ENCODE measurements around the gene YIPF2. TPM values are rescaled to one million over a fixed set of nuclear protein-coding genes. Genes with fewer than 3 reads are reported as not detected.

The YIPF2 gene
- polyA plus RNA-seq, 1 of the 3 experiments (the other 2 are of a cell fraction) = 61.3 TPM

DNA sequence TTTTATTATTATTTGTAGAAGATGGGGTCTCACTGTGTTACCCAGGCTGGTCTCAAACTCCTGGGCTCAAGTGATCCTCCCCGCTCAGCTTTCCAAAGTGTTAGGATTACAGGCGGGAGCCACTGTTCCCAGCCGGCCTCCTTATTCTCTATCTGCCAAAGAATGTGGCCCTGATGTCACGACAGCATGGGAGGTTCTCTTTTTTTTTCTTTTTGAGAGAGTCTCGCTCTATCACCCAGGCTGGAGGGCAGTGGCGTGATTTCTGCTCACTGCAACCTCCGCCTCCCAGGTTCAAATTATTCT is 33.6 kb downstream of the YIPF2 start:
- H3F3A ChIP-seq (replicated peaks; ENCODE audit: insufficient read depth) = no peaks in the 10 kb centered on the region
- 95% methylated on average over 7 of the region's 7 CpGs for WGBS (ENCODE audit: low lambda C conversion rate)
- no peaks in the 10 kb centered on the region for H3K27me3 ChIP-seq (ENCODE audit: insufficient read depth)
- H4K20me1 ChIP-seq (ENCODE audit: insufficient read depth) = peaks cover 62% of the 10 kb centered on the region
- DNase-seq = no peak
- no peaks in the 10 kb centered on the region for H3K36me3 ChIP-seq (replicated peaks in 1 of 2; ENCODE audit: control insufficient read depth in 1 of 2, insufficient read depth in 2 of 2, low read length in 1 of 2)
- no peak overlapping the region for H3K9ac ChIP-seq
- H3K4me3 ChIP-seq (ENCODE audit: low read depth in 2 of 2, low read length in 1 of 2) = no peak overlapping the region
- H3K9me2 ChIP-seq = no peaks in the 10 kb centered on the region
- ChIA-PET POLR2A (no interaction called here), CTCF (interaction anchor here (0.7 to 1.3 kb wide), 3 partner anchors 22 to 31 kb away, joined by 3 to 4 read pairs (median 3); partner anchors contain the start of gene CARM1)
- H3K4me2 ChIP-seq = no peak overlapping the region
- TF ChIP-seq MXI1 (IDR thresholded peaks at IDR 0.05; ENCODE audit: low read depth, low read length) (no peak), TEAD4 (IDR thresholded peaks at IDR 0.05; ENCODE audit: borderline replicate concordance, insufficient read depth) (no peak), ELF1 (IDR thresholded peaks at IDR 0.05) (no peak), MEF2A (IDR thresholded peaks at IDR 0.05; ENCODE audit: borderline replicate concordance, low read depth) (no peak), GATA2 (CRISPR knock-in tag; IDR thresholded peaks at IDR 0.05) (no peak), POLR2AphosphoS5 (IDR thresholded peaks at IDR 0.05; ENCODE audit: low read depth, low read length) (no peak), FOXJ3 (CRISPR knock-in tag; IDR thresholded peaks at IDR 0.05) (no peak), RXRA (IDR thresholded peaks at IDR 0.05; ENCODE audit: borderline replicate concordance, low read depth) (no peak)
- TF ChIP-seq, protein P1, sequence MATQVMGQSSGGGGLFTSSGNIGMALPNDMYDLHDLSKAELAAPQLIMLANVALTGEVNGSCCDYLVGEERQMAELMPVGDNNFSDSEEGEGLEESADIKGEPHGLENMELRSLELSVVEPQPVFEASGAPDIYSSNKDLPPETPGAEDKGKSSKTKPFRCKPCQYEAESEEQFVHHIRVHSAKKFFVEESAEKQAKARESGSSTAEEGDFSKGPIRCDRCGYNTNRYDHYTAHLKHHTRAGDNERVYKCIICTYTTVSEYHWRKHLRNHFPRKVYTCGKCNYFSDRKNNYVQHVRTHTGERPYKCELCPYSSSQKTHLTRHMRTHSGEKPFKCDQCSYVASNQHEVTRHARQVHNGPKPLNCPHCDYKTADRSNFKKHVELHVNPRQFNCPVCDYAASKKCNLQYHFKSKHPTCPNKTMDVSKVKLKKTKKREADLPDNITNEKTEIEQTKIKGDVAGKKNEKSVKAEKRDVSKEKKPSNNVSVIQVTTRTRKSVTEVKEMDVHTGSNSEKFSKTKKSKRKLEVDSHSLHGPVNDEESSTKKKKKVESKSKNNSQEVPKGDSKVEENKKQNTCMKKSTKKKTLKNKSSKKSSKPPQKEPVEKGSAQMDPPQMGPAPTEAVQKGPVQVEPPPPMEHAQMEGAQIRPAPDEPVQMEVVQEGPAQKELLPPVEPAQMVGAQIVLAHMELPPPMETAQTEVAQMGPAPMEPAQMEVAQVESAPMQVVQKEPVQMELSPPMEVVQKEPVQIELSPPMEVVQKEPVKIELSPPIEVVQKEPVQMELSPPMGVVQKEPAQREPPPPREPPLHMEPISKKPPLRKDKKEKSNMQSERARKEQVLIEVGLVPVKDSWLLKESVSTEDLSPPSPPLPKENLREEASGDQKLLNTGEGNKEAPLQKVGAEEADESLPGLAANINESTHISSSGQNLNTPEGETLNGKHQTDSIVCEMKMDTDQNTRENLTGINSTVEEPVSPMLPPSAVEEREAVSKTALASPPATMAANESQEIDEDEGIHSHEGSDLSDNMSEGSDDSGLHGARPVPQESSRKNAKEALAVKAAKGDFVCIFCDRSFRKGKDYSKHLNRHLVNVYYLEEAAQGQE (IDR thresholded peaks at IDR 0.05; ENCODE audit: low read depth, low read length) = no peak
- TF ChIP-seq, protein P2, sequence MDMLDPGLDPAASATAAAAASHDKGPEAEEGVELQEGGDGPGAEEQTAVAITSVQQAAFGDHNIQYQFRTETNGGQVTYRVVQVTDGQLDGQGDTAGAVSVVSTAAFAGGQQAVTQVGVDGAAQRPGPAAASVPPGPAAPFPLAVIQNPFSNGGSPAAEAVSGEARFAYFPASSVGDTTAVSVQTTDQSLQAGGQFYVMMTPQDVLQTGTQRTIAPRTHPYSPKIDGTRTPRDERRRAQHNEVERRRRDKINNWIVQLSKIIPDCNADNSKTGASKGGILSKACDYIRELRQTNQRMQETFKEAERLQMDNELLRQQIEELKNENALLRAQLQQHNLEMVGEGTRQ (IDR thresholded peaks at IDR 0.05; ENCODE audit: borderline replicate concordance, low read depth, low read length) = no peak
- peaks cover 81% of the 10 kb centered on the region for H3K79me2 ChIP-seq (ENCODE audit: insufficient read depth)
- H3K27ac ChIP-seq (ENCODE audit: low read depth in 2 of 2, low read length in 1 of 2) = no peak overlapping the region
- peaks cover 0 to 35% of the 10 kb centered on the region in 2 experiments; a peak in 2 of 4 replicates for H3K4me1 ChIP-seq (ENCODE audit: control insufficient read depth in 1 of 2, insufficient read depth in 2 of 2, low read depth in 1 of 2, low read length in 1 of 2)
- H3K9me3 ChIP-seq = no peaks in the 10 kb centered on the region
- H2AFZ ChIP-seq (ENCODE audit: low read depth) = no peak overlapping the region

DNA sequence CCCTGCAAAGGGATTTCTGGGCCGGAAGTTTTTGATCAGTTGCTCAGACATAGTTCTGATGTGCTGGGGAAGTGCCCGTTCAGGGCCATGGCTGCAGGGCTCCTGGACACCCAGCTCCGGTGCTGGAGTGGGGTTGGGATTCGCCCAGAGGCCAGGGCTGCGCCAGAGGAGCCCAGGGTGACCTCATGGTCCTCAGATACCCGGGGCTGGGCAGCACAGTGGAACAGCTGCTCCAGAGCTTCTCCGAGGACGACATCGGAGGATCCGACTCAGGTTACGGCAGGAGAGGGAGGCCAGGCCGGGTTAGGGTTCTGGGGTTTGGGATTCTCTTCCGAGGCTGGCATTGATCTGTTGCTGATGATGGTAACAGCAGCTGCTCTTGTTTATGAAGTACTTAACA is 36.2 kb downstream of the YIPF2 start:
- peaks cover 85% of the 10 kb centered on the region for H3K79me2 ChIP-seq (ENCODE audit: insufficient read depth)
- no peak overlapping the region for H3K27ac ChIP-seq (ENCODE audit: low read depth in 2 of 2, low read length in 1 of 2)
- TF ChIP-seq MXI1 (IDR thresholded peaks at IDR 0.05; ENCODE audit: low read depth, low read length) (no peak), NRF1 (IDR thresholded peaks at IDR 0.05; ENCODE audit: low read depth, low read length) (no peak), JUND (IDR thresholded peaks at IDR 0.05) (no peak), TCF12 (IDR thresholded peaks at IDR 0.05) (no peak), ELF1 (IDR thresholded peaks at IDR 0.05) (no peak), RAD21 (IDR thresholded peaks at IDR 0.05; ENCODE audit: low read length) (no peak), EP300 (IDR thresholded peaks at IDR 0.05; ENCODE audit: borderline replicate concordance in 1 of 2, low read depth in 1 of 2, low read length in 1 of 2) (no peak)
- TF ChIP-seq, protein P3, sequence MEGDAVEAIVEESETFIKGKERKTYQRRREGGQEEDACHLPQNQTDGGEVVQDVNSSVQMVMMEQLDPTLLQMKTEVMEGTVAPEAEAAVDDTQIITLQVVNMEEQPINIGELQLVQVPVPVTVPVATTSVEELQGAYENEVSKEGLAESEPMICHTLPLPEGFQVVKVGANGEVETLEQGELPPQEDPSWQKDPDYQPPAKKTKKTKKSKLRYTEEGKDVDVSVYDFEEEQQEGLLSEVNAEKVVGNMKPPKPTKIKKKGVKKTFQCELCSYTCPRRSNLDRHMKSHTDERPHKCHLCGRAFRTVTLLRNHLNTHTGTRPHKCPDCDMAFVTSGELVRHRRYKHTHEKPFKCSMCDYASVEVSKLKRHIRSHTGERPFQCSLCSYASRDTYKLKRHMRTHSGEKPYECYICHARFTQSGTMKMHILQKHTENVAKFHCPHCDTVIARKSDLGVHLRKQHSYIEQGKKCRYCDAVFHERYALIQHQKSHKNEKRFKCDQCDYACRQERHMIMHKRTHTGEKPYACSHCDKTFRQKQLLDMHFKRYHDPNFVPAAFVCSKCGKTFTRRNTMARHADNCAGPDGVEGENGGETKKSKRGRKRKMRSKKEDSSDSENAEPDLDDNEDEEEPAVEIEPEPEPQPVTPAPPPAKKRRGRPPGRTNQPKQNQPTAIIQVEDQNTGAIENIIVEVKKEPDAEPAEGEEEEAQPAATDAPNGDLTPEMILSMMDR (IDR thresholded peaks at IDR 0.05) = no peak
- TF ChIP-seq, protein P4, sequence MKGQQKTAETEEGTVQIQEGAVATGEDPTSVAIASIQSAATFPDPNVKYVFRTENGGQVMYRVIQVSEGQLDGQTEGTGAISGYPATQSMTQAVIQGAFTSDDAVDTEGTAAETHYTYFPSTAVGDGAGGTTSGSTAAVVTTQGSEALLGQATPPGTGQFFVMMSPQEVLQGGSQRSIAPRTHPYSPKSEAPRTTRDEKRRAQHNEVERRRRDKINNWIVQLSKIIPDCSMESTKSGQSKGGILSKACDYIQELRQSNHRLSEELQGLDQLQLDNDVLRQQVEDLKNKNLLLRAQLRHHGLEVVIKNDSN (IDR thresholded peaks at IDR 0.05; ENCODE audit: borderline replicate concordance, low read depth) = no peak
- TF ChIP-seq, protein P5, sequence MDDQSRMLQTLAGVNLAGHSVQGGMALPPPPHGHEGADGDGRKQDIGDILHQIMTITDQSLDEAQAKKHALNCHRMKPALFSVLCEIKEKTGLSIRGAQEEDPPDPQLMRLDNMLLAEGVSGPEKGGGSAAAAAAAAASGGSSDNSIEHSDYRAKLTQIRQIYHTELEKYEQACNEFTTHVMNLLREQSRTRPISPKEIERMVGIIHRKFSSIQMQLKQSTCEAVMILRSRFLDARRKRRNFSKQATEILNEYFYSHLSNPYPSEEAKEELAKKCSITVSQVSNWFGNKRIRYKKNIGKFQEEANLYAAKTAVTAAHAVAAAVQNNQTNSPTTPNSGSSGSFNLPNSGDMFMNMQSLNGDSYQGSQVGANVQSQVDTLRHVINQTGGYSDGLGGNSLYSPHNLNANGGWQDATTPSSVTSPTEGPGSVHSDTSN (IDR thresholded peaks at IDR 0.05) = no peak
- ChIA-PET CTCF (interaction anchor here (1.3 kb wide), 1 partner anchor 16 kb away, joined by 3 read pairs; no protein-coding TSS in a partner anchor), POLR2A (no interaction called here)
- H3K9me2 ChIP-seq = no peaks in the 10 kb centered on the region
- H3K36me3 ChIP-seq (replicated peaks in 1 of 2; ENCODE audit: control insufficient read depth in 1 of 2, insufficient read depth in 2 of 2, low read length in 1 of 2) = no peaks in the 10 kb centered on the region
- H3K9me3 ChIP-seq = no peaks in the 10 kb centered on the region
- WGBS (ENCODE audit: low lambda C conversion rate) = 98% methylated on average over 6 of the region's 13 CpGs
- H3K9ac ChIP-seq = no peak overlapping the region
- no peak overlapping the region for H3K4me2 ChIP-seq
- no peak overlapping the region for H2AFZ ChIP-seq (ENCODE audit: low read depth)
- peaks cover 63% of the 10 kb centered on the region for H4K20me1 ChIP-seq (ENCODE audit: insufficient read depth)
- H3K4me3 ChIP-seq (ENCODE audit: low read depth in 2 of 2, low read length in 1 of 2) = no peak overlapping the region
- DNase-seq = no peak
- no peaks in the 10 kb centered on the region for H3K27me3 ChIP-seq (ENCODE audit: insufficient read depth)
- no peaks in the 10 kb centered on the region for H3F3A ChIP-seq (replicated peaks; ENCODE audit: insufficient read depth)
- H3K4me1 ChIP-seq (ENCODE audit: control insufficient read depth in 1 of 2, insufficient read depth in 2 of 2, low read depth in 1 of 2, low read length in 1 of 2) = peaks cover 8 to 37% of the 10 kb centered on the region in 2 experiments; a peak in 2 of 4 replicates
